ENCODE results near the gene SRGAP3. TPM values are rescaled to one million over a fixed set of nuclear protein-coding genes. Genes with fewer than 3 reads are reported as not detected.

The SRGAP3 gene
- total RNA-seq, 4 donors from 2014 or later, result 14.7 to 58.9 (median 18.7) TPM

GRCh38 chr3:9201266-9201665, 48.2 kb downstream of the SRGAP3 start:
- no peak for DNase-seq
- Histone ChIP-seq H3K9me3 (no peaks in the 10 kb centered on the region), H3K36me3 (no peaks in the 10 kb centered on the region), H3K27ac (no peak overlapping the region), H3K27me3 (no peaks in the 10 kb centered on the region), H3K4me3 (replicated peaks in 1 of 3) (no peak overlapping the region), H3K4me1 (no peaks in the 10 kb centered on the region)
- no peak for TF ChIP-seq POLR2A (IDR thresholded peaks at IDR 0.05)
- no peak for TF ChIP-seq CTCF (IDR thresholded peaks at IDR 0.05)
- WGBS, 2 donors, result 96% methylated on average over 5 of the region's 5 CpGs
- intact Hi-C loops (cut with DNase I), result no loop called here

GRCh38 chr3:9199775-9200174, 49.7 kb downstream of the SRGAP3 start:
- H3K9me3 ChIP-seq, result no peaks in the 10 kb centered on the region
- no peak for DNase-seq
- intact Hi-C loops (cut with DNase I), result no loop called here
- WGBS, 2 donors, result 87 to 90% methylated on average over 3 of the region's 3 CpGs
- TF ChIP-seq POLR2A (IDR thresholded peaks at IDR 0.05) (no peak), CTCF (IDR thresholded peaks at IDR 0.05) (no peak)
- H3K27me3 ChIP-seq, result no peaks in the 10 kb centered on the region
- H3K4me1 ChIP-seq, result peaks cover 0 to under 1% of the 10 kb centered on the region in 2 donors
- H3K36me3 ChIP-seq, result no peaks in the 10 kb centered on the region
- H3K27ac ChIP-seq, result no peak overlapping the region
- H3K4me3 ChIP-seq (replicated peaks in 1 of 3), result no peak overlapping the region

- H3K27me3 ChIP-seq, result no peaks in the 10 kb centered on the region
- TF ChIP-seq POLR2A (IDR thresholded peaks at IDR 0.05), result no peak
- no peak for TF ChIP-seq CTCF (IDR thresholded peaks at IDR 0.05)
- WGBS, 2 donors, result 73 to 86% methylated on average over 10 of the region's 10 CpGs
- no peaks in the 10 kb centered on the region for H3K36me3 ChIP-seq
- intact Hi-C loops (cut with DNase I), result no loop called here
- H3K4me1 ChIP-seq, result peaks cover 0 to 5% of the 10 kb centered on the region in 2 donors
- no peaks in the 10 kb centered on the region for H3K9me3 ChIP-seq
- H3K4me3 ChIP-seq (replicated peaks in 1 of 3), result no peak overlapping the region
- no peak for DNase-seq
- H3K27ac ChIP-seq, result no peak overlapping the region
Measured at GRCh38 chr3:9198899-9199335, 50.5 kb downstream of the SRGAP3 start.

GRCh38 chr3:9198261-9198660, 51.2 kb downstream of the SRGAP3 start:
- Histone ChIP-seq H3K4me3 (replicated peaks in 1 of 3) (no peak overlapping the region), H3K27ac (no peak overlapping the region), H3K9me3 (no peaks in the 10 kb centered on the region), H3K36me3 (no peaks in the 10 kb centered on the region), H3K27me3 (no peaks in the 10 kb centered on the region), H3K4me1 (peaks cover 0 to 5% of the 10 kb centered on the region in 2 donors)
- no peak for DNase-seq
- intact Hi-C loops (cut with DNase I), result no loop called here
- WGBS, 2 donors, result 91 to 95% methylated on average over 3 of the region's 3 CpGs
- TF ChIP-seq CTCF (IDR thresholded peaks at IDR 0.05) (no peak), POLR2A (IDR thresholded peaks at IDR 0.05) (no peak)

- no peak for TF ChIP-seq POLR2A (IDR thresholded peaks at IDR 0.05)
- TF ChIP-seq CTCF (IDR thresholded peaks at IDR 0.05), result no peak
- Histone ChIP-seq H3K4me1 (peaks cover 0 to 5% of the 10 kb centered on the region in 2 donors), H3K27me3 (no peaks in the 10 kb centered on the region), H3K9me3 (no peaks in the 10 kb centered on the region), H3K4me3 (replicated peaks in 1 of 3) (no peak overlapping the region), H3K27ac (no peak overlapping the region), H3K36me3 (no peaks in the 10 kb centered on the region)
- DNase-seq, result no peak
- intact Hi-C loops (cut with DNase I), result no loop called here
- 66 to 69% methylated on average over 7 of the region's 7 CpGs for WGBS, 2 donors
Measured at GRCh38 chr3:9196020-9196419, 53.4 kb downstream of the SRGAP3 start.
